NCI-H2107 treated with DMSO at 0.1 percent for 48 hours (cell line): ENCODE results near the gene MTA3.

Experiments used
- DNase-seq: peaks from one replicate; lab custom pipeline; 2025; ENCODE audit not compliant: unreplicated experiment; lab: John Stamatoyannopoulos, UW

The MTA3 gene

DNA sequence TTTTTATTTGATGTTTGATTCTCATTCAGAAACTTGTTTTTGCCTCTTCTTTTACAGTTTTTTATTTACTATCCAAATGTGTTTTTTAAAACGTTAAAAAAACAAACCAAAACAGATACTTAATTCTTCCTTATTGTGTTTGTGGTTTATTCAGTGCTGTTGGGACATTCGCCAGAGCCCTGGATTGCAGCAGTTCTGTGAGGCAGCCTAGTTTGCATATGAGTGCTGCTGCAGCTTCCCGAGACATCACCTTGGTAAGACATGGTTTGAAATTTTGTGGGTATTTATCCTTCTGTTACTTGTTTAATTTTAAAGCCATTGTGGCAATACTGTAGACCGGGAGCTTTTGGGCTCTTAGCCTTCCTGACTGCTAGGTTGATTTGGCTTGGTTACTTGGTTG lies 91.2 kb downstream of the MTA3 start:
- DNase-seq = no peak

DNA sequence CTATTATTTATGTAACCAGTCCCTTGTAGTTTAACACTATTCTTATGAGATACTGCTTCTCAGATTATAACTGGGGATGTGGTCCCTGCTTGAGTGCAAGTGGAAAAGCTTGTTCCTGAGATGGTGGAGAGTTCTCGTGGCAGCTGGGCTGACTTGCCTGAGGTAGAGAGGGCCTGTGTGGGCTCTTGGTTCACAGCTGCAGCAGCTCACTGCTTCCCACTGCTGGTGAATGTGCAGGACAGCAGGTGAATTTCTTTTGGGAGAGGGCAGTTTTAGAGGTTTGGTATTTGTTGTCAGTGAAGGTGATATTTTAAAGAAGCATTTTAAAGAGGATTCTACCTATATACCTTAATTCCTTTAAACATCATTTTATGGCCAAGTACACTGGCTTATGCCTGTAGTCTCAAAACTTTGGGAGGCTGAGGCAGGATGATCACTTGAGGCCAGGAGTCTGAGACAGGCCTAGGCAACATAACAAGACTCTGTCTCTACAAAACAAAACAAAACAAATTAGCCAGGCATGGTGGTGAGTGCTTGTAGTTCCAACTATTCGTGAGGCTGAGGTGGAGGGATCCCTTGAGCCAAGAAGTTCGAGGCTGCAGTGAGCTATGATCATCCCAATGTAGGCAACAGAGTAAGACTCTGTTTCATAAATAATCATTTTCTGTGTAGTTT lies 94.8 kb downstream of the MTA3 start:
- peak; percentile 72 for DNase-seq

DNA sequence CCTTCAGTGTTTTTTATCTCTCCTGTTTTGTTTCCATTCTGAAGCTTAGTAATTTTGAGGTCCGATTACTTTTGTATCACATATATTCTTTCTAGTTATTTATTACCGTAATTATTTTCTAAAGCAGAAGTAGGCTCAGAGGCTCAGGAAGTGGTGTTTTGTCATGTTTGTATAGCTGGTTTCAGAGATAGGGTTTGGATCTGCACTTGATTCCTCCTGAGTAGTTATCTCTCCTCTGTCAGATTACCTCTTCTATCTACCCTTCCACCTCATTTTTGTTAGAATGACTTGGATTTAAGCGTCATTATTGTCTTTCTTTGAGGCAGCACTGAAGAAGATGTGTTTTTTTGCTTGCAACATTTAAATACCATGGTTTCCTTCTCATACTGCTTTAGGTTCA lies 95.4 kb downstream of the MTA3 start:
- no peak for DNase-seq

DNA sequence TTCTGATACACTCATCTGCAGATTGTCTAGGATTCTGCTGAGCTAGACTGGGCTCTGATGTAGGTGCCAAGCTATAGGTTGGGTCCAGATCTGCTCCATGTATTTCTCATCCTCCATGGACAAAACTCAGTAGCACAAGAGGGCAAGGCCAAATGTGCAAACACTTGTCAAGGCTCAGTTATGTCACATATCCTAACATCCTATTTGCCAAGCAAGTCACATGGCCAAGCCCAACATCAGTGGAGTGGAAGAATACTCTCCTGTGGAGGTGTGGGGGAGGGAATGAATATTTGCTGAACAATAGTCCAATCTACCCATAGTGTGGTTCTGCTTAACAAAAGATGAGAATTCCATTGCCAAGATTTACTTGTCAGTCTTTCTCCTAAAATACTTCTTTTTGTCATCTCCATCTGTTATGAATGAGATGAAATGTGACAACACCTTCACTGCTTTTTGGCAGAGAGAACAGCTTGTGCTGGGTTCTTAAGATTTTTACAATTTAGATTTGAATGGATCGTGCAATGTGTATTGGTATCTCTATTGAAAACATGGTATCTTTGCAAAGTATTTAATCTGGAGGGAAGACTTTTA lies 105.7 kb downstream of the MTA3 start:
- DNase-seq = no peak

DNA sequence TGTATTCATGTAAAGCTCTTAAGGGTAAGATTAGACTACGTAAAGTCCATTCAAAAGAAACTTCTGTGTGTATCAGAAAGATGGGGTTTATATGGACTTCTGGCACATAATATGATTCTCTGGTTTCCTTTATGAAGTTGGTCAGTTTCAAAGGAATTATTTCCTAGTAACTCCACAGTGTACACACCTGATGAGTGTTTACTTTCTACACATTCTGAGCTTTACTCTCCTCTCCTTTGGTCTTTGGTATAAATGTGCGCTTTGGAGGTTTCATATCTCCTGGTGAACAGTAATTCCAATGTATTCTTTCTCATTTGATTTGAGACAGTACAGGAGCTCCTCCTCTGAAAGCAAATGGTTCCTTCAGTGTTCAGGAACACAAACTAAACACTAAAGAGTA lies 107.4 kb downstream of the MTA3 start:
- no peak for DNase-seq

DNA sequence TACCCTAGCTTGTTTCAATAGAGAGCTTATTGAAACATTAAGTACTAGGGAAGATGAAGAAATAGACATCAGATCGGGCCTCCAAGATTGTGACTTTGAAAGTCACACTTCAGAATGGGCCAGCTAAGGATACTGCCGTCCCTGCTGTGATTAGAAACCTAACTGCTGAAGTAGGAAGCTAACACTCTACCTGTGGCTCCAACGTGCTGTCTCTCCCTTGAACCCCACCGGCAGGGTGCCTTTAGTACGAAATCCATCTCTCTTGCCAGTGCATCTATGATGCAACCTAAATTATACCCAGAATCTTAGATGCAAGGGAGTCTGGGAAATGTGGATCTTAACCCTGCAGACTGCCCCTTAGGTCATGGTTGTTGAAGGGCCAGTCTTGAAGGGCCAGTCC lies 116.9 kb downstream of the MTA3 start:
- DNase-seq = no peak

DNA sequence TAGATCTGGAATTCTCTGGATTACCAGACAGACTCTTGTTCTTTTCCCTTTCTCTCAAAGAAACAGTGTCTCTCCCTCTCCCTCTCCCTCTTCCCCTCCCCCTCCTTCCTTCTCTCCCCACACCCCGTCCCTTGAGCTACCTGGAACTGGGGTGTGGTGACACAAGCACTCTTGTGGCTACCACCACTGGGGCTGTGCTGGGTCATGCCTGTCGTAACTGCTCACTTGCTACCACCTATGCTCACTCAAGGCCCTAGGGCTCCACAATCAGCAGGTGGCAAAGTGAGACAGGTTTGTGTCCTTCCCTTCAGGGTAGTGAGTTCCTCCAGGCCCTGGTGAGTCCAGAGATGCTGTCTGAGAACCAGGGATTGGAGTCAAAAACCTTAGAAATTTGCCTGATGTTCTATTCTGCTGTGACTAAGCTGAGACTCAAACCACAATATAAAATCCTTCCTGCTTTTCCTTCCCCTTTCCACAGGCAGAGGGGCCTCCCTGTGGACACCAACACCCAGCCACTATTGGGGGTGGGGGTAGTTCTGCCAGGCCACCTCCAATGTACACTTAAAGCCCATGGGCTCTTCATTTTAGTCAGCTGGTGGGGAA lies 124.7 kb downstream of the MTA3 start:
- DNase-seq = no peak

DNA sequence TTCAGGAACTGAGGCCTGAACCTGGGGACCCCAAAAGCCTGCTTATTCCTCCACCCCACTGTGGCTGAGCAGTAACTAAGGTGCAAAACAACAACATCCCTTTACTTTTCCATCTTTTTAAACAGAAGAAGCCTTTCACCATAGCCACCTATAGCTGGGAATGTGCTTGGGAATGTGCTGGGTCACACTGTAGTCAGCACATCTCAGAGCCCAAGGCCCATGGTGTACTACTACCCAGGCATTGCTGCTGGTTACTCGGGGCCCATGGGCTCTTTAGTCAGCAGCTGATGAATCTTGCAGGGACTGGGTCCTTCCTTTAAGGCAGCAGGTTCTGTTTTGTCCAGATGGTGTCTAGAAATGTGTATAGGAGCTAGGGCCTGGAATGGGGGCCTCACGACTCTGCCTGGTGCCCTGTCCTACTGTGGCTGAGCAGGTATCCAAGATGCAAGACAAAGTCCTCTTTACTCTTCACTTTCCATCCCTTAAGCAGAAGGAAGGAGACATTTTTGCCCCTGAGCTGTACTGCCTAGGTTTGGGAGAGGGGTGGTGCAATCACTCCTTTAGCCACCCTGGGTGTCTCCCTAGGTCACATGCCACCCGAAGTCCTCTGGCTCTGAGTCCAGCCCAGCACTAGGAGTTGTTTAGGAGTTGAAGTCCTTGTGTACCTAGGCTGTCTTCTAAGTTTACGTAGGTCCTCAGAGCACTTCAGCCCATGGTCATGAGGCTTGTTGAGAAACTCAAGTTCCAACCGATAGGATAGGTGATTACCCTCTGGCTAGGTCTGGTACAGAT lies 125.5 kb downstream of the MTA3 start:
- DNase-seq = no peak

DNA sequence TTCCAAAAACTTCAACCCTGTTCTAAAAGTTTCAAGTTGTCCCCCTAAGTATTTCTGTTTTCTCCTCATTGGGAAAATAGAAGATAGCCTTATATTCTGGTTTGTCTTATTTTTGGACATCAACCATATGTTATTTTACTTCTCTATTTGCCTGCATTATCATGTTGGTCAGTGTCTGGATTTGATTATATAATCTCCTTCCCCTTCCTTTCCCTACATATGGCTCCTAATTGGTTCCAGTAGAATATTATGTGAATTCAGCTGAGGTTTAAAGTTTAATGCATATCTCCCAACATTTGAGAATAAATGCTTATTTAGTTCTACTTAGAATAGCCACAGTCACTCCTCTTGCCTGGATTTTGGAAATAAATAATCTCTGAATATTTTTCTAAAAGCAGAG lies 128.6 kb downstream of the MTA3 start:
- DNase-seq = no peak

DNA sequence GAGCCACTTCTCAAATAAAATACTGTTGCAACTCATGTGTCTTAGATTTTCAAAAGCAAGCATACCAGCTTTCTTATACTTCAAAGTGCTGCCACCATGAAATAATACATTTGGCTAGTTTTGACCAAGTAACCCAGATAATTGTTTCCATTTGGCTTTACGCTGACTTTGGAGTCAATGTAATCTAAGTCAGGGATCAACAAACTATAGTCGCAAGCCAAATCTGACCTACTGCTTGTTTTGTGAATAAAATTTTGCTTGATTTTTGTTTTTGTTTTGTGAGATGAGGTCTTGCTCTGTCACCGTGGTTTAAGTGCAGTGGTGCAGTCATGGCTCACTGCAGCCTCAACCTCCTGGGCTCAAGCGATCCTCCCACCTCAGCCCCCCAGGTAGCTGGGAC lies 130.5 kb downstream of the MTA3 start:
- no peak for DNase-seq

DNA sequence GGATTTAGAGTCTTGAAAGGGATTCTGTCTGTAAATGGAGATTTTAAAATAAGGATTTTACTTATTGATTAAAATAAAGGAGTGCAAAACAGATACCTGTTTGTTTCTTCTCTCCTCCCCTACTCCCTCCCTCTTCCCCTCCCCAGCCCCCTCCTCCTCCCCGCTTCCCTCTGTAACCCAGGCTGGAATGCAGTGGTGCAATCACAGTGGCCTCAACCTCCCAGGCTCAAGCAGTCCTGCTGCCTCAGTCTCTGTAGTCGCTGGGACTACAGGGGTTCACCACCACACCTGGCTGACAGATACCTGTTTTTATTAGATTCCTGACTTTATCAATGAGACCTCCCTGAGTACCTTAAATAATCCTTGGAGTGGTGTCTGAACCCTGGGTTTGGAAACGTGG lies 138.4 kb downstream of the MTA3 start:
- no peak for DNase-seq

DNA sequence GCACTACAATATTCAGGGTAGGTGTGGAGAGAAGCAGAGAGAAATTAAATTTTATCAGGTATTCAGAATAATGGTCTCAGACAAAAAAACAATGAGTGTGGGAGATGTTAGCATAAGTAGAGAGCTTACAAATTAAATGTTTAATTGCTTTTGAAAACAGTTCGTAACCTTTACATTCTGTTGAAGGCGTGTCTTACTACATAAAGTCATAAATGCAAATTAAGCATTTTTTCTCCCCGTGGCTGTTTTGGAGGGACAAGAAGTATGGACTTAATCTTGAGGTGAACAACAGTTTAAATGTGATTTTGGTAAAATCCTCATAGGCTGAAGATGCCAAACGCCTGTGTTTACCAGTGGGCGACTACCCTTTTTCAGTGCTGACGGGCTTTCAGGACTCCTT lies 139.7 kb downstream of the MTA3 start:
- no peak for DNase-seq

DNA sequence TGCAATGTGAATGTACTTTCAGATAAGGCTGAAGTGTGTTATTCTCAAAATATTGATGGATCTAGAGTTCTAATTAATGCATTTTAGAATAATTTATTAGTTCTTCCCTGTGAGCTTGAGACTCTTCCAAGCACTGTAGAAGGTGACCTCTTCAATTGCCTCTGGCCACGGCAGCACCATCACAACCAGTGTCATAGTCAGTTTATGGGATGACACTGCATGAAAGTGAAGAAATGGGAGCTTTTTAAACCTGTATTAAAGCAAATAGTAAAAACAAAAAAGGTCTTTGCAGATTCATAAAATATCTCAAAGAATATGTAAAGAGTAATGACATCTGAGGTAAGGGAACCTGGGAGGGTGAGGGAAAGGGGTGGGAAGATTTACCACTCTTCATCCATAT lies 143.5 kb downstream of the MTA3 start:
- no peak for DNase-seq

DNA sequence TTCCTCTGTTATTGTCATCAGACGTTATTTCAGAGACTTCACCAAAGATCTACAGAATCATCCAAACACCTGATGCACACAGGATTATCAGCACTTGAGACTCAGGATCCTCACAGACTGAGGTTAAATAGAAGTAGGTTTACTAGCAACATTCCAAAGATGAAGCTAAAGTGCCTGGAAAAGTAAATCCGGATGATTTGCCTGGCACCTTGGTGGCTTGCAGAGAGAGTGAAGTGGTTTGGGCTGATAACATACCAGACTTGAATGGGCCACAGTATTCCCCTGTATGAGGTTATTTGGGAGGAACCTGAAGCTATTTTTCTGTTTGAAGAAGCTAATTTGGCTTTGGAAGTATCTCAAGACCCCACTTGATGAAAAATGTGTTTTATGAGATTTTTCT lies 144.5 kb downstream of the MTA3 start:
- no peak for DNase-seq

DNA sequence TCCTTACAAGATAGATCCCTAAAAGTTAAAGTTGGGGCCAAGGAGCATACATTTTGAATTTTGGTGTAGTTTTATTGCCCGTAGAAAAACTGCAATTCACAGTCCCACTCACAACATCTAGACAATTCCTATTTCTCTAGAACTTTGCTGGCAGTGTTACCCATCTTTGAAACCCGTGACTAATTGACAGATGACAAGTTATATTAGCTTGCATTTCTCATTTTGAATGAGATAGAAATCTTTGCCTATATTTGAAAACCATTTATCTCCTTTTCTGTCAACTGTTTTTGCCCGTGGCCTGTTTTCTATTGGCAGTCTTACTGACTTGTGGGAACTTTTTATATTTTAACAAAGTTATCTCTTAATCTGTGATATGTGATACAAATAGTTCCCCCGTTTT lies 145.5 kb downstream of the MTA3 start:
- no peak for DNase-seq

DNA sequence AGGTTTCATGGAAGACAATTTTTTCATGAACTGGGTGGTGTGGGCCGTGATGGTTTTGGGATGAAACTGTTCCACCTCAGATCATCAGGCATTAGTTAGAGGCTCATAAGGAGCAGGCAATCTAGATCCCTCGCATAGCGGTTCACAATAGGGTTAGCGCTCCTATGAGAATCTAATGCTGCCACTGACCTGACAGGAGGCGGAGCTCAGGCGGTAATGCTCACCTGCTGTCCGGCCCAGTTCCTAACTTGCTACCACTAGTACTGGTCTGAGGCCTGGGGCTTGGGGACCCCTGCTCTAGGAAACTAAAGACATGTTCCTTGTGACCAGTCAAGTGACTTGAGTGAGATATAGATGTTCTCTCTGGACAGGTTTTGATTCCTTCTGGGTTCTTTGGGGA lies 146.3 kb downstream of the MTA3 start:
- DNase-seq = no peak

DNA sequence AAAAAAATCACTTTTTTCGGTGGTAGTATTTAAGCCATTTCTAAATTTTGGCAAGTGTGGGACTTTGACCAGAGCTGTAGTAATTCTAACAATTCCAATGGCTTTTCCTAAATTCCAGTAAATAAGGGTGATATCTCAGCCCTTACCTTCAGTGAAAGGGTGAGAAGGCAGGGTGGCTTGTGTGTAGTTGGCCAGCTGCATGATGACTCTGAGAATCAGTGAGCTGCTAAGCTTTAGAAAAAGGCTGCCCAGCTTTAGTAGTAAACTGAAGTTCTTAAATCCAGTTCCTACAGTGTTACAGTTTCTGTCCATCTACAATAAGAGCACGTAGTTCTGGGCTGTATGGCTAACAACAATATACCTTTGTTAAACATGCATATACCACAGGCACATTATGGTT lies 153.5 kb downstream of the MTA3 start:
- no peak for DNase-seq

DNA sequence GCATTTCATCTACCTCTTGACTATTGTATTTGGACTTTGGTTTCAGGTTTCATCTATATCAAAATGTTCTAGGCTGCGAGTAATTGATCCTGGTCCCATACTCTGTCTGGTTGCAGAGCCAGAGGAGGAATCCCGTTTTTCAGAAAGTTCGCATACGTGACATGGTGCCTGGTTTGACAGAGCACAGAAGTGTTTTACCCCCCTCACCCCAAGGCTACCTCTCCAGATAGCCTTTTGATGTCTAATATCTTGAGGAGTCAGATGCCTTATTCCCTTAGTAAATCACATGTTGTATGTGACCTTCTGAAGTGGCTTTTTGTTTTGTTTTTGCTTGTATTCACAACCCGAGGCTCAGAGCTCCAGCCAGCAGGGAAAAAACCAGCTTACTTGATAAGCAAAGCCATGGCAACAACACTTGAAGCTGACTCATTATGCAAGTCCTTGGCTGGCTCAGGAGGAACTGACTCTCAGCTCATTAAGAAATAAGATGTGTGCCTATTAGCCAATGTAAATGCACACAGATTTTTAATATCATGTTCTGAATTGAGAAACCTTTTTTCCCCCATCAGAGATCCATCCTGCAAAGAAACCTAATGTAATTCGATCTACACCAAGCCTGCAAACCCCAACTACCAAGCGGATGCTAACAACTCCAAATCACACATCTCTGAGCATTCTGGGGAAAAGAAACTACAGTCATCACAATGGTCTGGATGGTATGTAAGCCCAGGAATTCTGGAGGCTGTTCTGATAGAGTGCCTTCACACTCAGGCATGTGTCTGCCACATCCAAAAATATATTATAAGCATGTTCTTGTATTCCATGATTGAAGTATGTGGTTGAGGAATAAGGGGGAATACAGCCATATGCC lies 154.1 kb downstream of the MTA3 start:
- peak; percentile 52 for DNase-seq

DNA sequence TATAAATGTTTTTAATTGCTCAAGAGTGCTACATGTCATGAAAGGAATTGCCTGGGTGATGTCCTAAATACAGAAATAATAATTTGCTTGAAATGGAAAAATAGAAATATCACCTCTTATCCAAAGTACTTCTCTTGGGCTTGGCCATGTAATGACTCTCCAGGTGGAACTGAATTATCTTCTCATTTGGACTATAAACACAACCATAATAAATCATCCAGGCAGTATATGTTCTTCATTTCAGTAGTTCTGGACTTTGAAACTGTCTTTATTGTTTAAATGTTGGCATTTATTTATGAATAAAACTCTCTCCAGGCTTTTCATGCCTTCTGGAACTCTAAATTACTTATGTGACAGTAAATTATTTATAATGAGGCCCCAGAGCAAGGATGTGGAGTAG lies 155.0 kb downstream of the MTA3 start:
- no peak for DNase-seq

DNA sequence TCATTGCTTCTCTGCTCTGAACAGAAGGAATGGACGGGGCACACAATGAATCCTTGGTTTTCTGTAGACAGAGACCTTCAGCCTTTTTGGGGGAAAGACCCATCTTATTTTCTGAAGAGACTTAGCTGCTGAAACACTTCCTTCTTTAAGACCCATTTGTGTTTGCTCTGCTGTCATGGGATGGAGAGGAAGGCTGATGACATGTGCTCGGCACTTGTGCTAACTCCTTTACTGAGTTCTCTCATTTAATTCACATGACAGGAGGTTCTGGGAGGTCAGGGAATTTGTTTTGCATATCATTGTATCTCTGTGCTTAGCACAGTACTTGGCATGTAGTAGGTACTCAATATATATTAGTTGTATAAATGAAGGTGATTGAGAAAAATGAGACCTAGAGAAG lies 156.5 kb downstream of the MTA3 start:
- no peak for DNase-seq

DNA sequence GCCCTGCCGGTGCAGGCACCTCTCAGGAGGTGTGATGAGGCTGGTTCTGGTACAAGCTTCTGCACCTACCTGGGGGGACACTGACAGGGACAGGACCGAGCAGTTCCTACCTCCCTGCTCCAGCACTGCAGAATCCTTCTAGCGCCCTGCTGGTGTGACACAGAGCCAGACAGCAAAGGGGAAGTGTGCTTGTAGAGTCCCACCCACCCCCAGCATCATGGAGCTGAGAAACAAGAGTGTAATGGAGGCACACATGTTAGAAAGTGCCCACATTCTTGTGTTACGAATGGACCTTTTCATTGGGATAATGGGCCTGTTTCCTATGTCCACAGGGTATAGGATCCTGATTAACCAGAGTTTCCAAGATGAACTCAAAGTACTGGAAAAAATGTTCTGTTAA lies 157.2 kb downstream of the MTA3 start:
- no peak for DNase-seq
